GM21390 (cell line): ENCODE data around the gene AGAP2.

ENCODE experiments used
- ATAC-seq: cut with Tn5 transposase; IDR thresholded peaks from one replicate; pipeline ENCODE4 v1.9.1; 2021; ENCODE audit not compliant: unreplicated experiment

AGAP2 gene

GRCh38 chr12:57754411-57755193, 16.1 kb upstream of the AGAP2 start, which contains the start of gene MARCHF9:
MARCHF9 (plus strand) TSS chr12:57755103; CDS start chr12:57755529, 426 bp downstream.
- peak; percentile 37 for ATAC-seq

GRCh38 chr12:57753756-57754337, 15.3 kb upstream of the AGAP2 start:
- ATAC-seq: no peak

- ATAC-seq: no peak
Measured at GRCh38 chr12:57752668-57753000, 14.1 kb upstream of the AGAP2 start.

- peak; percentile 67 for ATAC-seq
Measured at GRCh38 chr12:57751788-57752667, 13.5 kb upstream of the AGAP2 start, which contains the start of gene CDK4. CDK4 (minus strand) TSS chr12:57752310; CDS start chr12:57751717, 593 bp downstream.

- ATAC-seq: no peak
Measured at GRCh38 chr12:57751432-57751787, 12.9 kb upstream of the AGAP2 start.

- ATAC-seq: no peak
Measured at GRCh38 chr12:57750561-57751431, 12.3 kb upstream of the AGAP2 start.

GRCh38 chr12:57749061-57749460, 10.5 kb upstream of the AGAP2 start:
- ATAC-seq: no peak

GRCh38 chr12:57746025-57746424, 7.5 kb upstream of the AGAP2 start:
- no peak for ATAC-seq

GRCh38 chr12:57745485-57745881, 6.9 kb upstream of the AGAP2 start:
- no peak for ATAC-seq

- ATAC-seq: peak; percentile 72
Measured at GRCh38 chr12:57744777-57745484, 6.4 kb upstream of the AGAP2 start, which contains the start of gene TSPAN31. TSPAN31 (plus strand) TSS chr12:57745039; CDS start chr12:57745155, 116 bp downstream.

GRCh38 chr12:57744194-57744776, 5.7 kb upstream of the AGAP2 start:
- peak; percentile 35 for ATAC-seq

GRCh38 chr12:57743769-57744168, 5.2 kb upstream of the AGAP2 start:
- ATAC-seq: no peak

- peak; percentile 59 for ATAC-seq
Measured at GRCh38 chr12:57741844-57742738, 3.5 kb upstream of the AGAP2 start.

GRCh38 chr12:57741413-57741789, 2.9 kb upstream of the AGAP2 start:
- no peak for ATAC-seq

GRCh38 chr12:57740656-57741412, 2.3 kb upstream of the AGAP2 start:
- peak; percentile 48 for ATAC-seq

GRCh38 chr12:57739914-57740538, 1.5 kb upstream of the AGAP2 start:
- no peak for ATAC-seq

- no peak for ATAC-seq
Measured at GRCh38 chr12:57739387-57739786, 845 bp upstream of the AGAP2 start.
